ENCODE data around the gene LIN52.

Gene LIN52

GRCh38 chr14:74221741-74222140, 137.0 kb downstream of the LIN52 start:
- DNase-seq (ENCODE audit: insufficient read length, low spot score) (no peak), FAIRE-seq (no peak)

DNA sequence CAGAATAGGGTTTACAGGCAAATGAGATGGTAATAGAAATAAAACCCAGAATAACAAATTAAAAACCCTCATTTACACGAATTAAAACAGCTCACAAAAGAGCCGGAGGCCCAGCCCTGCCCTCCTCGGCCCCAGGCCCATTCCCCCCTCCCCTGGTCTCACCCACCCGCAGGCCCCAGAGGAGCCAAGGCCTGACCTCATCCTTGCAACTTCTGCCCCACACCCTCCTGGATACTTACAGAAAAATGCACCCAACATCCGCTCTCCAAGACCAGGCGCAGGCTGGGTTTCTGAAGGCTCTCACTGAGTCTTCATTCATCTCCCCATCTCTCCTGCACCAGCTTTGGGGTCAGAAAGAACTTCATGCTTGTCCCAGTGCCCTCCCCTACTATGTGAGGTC, 138.3 kb downstream of the LIN52 start:
- no peak for FAIRE-seq
- DNase-seq (ENCODE audit: insufficient read length, low spot score), result no peak

DNA sequence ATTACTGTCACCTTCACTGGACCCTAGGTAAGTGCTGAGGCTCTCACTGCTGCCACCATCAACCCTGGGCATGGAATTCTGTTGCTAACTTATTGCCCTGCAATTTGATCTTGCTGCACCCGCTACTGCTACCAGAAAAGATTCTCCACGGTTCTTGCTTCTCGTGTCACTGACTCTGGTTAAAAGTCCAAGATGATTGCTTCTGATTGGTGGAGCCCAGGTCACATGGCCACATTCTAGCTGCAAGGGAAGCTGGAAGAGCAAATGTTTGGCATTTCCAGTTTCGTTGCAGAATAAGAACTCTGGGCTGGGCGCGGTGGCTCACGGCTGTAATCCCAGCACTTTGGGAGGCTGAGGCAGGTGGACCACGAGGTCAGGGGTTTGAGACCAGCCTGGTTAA, 147.0 kb downstream of the LIN52 start:
- DNase-seq (ENCODE audit: insufficient read length, low spot score) (no peak), FAIRE-seq (no peak)

DNA sequence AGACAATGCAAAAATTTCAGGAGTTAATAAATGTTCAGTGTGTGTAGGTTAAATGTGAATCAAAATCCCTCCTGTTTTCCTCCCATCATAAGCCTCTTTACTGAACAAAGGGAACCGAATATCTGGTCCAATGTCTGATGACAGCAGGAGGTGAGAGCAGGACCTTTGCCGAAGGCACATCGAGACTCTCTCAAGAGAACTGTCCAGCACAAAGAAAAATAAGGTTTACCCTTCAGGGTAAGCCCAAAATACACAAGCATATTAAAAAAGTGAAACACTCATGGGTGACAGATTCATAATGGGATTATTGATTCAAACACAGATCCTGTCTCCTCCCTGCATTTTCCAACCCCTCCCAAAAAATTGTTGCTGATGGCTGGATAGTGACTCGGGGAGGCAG, 150.3 kb downstream of the LIN52 start:
- no peak for DNase-seq (ENCODE audit: insufficient read length, low spot score)
- FAIRE-seq, result no peak

- DNase-seq (ENCODE audit: insufficient read length, low spot score) (no peak), FAIRE-seq (no peak)
These were observed 152.7 kb downstream of the LIN52 start for GRCh38 chr14:74237441-74237840.

- no peak for FAIRE-seq
- no peak for DNase-seq (ENCODE audit: insufficient read length, low spot score)
These were observed 154.5 kb downstream of the LIN52 start, which contains the start of gene VSX2 for GRCh38 chr14:74238974-74239847. TSS of gene VSX2 (plus strand) at chr14:74239449. CDS start at chr14:74239562, 113 bp downstream.

DNA sequence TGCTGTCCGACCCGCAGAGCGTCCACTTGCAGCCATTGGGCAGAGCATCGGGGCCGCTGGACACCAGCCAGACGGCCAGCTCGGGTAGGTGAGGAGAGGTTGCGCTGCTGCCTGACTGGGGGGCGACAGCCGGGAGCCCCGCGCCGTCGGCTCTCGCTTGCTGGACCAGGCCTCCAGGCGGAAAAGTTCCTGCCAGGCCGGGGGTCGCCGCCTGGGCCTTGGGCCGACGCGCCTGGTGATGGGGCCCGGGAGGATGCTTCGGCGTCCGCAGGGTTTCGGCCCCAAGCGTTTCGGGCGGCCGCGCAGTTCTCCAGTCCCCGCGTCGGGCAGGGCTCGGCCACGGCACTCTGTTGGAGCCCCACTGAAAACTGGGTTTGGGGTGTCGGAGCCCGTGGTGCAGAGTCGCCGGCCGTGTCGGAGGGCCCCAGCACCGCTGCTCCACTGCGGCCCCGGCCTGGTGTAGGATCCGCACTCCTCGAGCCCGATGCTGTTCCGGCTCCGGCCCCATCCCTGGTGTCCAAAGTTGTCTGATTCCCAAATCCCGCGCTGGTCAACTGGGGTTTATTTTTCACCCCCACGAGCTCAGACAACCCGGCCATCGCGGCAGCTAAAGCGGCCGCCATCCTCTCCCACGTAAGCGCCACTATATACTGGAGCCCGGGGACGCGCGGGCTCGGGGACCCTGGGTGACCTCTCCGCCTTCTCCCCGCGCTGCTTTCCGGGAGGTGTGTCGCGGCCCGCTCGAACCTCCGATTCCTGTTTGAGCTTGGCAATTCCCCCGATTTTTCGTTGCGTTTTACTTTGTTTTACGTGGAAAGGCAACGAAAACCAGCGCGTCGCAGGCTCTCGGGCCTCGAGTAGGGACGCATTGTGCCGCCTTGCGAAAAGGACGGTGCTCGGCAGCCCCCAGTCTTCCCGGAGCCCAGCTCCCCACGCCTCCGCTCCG, 155.4 kb downstream of the LIN52 start:
- FAIRE-seq (no peak), DNase-seq (ENCODE audit: insufficient read length, low spot score) (no peak)

GRCh38 chr14:74240794-74241651, 156.3 kb downstream of the LIN52 start:
- FAIRE-seq (no peak), DNase-seq (ENCODE audit: insufficient read length, low spot score) (no peak)

DNA sequence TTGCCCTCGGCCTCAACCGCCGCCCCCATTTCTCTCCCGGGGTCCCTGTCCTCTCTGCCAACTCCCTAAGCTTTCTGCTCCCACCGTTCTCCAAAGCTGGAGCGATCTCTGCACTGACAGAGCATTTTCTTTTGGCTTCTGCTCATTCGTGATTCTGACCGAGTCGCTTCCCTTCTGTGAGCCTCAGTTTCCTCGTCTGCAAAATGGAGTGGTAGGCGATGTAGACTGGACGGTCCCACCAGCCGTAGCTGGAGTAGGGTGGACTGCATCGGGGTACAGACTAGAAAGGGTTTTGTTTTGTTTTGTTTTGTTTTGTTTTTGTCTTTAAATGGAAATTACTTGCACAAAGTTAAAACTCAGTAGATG, 156.9 kb downstream of the LIN52 start:
- DNase-seq (ENCODE audit: insufficient read length, low spot score), result no peak
- no peak for FAIRE-seq

DNA sequence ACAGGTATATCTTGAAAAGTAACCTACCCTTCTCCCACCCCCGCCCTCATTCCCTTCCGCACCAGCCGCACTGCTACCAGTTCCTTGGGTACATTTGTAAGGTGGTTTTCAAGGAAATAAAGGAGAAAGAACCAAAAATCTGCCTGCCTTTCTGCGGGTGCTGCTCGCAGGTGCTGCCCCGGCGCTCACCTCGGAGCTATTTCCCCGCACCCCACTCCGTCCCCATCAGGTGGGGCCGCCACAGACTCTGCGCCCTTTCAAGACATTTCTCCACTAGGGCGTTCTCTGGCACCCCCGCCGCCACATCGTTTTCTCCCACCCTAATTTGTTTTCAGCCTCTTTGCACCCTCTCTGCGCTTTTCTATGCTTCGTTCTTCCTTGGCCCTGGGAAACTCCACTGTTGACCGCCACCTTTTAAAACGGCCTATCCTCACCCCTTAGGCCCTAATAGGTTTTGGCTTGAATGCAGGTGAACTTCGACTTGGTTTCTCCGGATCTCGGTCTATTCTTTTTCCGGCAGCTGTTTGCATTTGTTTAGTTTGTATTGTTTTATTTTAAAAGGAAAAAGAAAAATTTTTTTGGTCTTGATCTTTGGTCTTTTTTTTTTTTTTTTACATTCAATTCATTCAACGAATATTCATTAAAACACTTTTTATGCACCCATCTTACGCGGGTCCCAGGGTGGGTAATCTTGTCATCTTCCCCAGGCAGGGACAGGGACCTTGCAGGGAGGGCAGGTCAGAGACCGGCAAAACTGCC, 157.4 kb downstream of the LIN52 start:
- FAIRE-seq (no peak), DNase-seq (ENCODE audit: insufficient read length, low spot score) (no peak)

DNA sequence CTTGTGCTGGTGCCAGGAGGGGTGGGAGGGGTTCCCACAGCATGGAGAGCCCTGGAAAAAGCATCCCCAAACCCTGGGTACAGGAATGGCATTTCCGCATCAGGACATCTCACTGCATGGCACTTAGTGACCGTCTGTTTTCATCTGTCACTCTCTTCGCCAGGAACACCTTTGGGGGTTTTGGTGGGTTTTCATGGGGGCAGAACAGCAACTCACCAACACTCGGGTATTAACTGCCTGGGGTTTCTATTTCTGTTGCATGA, 158.0 kb downstream of the LIN52 start:
- no peak for FAIRE-seq
- no peak for DNase-seq (ENCODE audit: insufficient read length, low spot score)

DNA sequence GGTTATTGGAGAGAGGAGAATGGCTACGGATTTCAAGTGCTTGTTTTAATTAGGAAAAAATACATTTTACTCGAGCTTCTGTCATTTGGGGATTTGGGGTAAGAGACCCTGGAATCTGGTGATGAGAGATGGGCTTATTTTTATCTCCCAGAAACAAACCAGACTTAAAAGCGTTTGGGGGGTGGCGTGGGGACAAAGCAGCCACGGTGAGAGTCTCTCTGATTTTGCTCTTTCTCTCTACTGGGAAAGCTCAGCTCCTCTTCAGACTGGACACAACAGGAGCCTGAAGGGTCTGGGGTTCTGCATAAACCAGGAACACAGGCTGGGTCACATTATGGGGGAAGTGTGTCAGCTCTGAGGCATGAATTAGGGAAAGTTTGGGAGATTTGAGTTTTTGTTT, 158.3 kb downstream of the LIN52 start:
- DNase-seq (ENCODE audit: insufficient read length, low spot score) (no peak), FAIRE-seq (no peak)

DNA sequence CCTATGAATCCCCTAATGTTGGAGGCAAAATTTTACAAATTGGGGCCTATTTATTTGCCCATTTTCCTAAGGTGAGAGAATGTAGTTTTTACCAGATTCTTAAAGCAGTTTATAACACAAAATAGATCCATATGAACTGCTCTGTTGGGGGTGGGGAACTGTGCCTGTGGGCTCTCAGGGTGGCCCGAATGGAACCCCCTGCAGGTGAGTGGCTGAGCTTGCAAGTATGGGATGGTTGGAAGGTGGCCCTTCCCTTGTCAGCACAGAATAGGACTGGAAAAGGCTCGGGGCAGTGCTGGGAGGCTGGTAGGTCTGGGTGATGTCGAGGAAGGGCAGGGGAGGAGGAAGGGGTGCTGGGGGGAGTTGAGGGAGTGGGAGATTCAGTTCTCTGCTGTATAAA, 159.4 kb downstream of the LIN52 start:
- no peak for FAIRE-seq
- no peak for DNase-seq (ENCODE audit: insufficient read length, low spot score)

- FAIRE-seq (no peak), DNase-seq (ENCODE audit: insufficient read length, low spot score) (no peak)
These were observed 160.5 kb downstream of the LIN52 start for GRCh38 chr14:74245292-74245691.

DNA sequence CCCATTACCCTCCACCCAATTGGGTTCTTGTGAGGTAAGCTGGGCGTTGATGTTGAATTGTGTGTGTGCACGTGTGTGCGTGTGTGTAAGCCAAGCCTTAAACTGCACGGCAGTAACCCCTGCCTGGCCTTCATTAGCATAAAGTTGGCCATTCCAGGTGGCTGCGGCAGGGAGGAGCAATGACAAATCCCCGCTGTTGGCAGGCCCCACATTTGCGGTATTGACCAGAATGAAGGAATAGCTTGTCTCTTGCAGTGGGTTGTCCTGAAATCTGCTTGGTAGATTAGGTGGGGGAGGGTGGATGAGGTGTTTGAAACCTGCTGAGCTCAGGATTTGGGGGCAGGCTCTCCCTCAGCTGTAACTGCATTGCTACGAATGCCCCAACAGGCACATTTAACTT, 161.8 kb downstream of the LIN52 start:
- DNase-seq (ENCODE audit: insufficient read length, low spot score) (no peak), FAIRE-seq (no peak)

DNA sequence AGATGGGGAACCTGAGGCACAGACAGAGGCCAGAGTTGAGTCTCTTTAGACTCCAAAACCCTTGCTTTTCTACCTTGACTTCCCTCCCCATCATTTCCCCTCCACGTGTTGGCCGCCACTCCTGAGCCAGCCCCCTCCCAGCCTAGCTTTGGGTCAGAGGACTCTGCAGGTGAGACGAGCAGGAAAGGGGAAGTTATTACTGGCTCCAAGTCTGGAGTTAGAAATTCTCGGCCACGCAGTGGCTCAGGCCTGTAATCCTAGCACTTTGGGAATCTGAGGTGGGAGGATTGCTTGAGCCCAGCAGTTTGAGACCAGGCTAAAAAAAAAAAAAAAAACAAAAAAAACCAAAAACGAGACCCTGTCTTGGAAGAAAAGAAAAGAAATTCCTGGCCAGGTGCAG, 163.3 kb downstream of the LIN52 start:
- FAIRE-seq (no peak), DNase-seq (ENCODE audit: insufficient read length, low spot score) (no peak)

GRCh38 chr14:74249433-74250375, 164.9 kb downstream of the LIN52 start:
- DNase-seq (ENCODE audit: insufficient read length, low spot score), result no peak
- FAIRE-seq, result no peak

Data from GM19239 (cell line).